ENCODE measurements around the gene KCNG2. TPM values are rescaled to one million over a fixed set of nuclear protein-coding genes. Genes with fewer than 3 reads are reported as not detected.

The KCNG2 gene
- total RNA-seq, 2 donors from 2014 or later: not detected

GRCh38 chr18:79796016-79796415, 1.7 kb upstream of the KCNG2 start:
- intact Hi-C loops (cut with DNase I): no loop called here
- Histone ChIP-seq H3K4me1 (peaks cover 30% of the 10 kb centered on the region), H3K27ac (no peak overlapping the region), H3K9me3 (no peaks in the 10 kb centered on the region), H3K4me3 (no peak overlapping the region), H3K36me3 (replicated peaks in 1 of 2; ENCODE audit: insufficient read depth in 1 of 2, low read depth in 2 of 2) (no peaks in the 10 kb centered on the region), H3K27me3 (peaks cover 0 to 19% of the 10 kb centered on the region in 2 donors)
- 38 to 39% methylated on average over 7 of the region's 7 CpGs for WGBS, 2 donors
- TF ChIP-seq CTCF (IDR thresholded peaks at IDR 0.05) (no peak), POLR2A (IDR thresholded peaks at IDR 0.05) (no peak)
- no peak for ATAC-seq
- peak in 1 of 4 donors; percentile 2 for DNase-seq

GRCh38 chr18:79796531-79797405, 970 bp upstream of the KCNG2 start:
- H3K9me3 ChIP-seq: no peaks in the 10 kb centered on the region
- DNase-seq: peak in 1 of 4 donors; percentile 4
- ATAC-seq: no peak
- no peak for TF ChIP-seq CTCF (IDR thresholded peaks at IDR 0.05)
- TF ChIP-seq POLR2A (IDR thresholded peaks at IDR 0.05): no peak
- peaks cover 0 to 19% of the 10 kb centered on the region in 2 donors for H3K27me3 ChIP-seq
- no peak overlapping the region for H3K27ac ChIP-seq
- no peaks in the 10 kb centered on the region for H3K36me3 ChIP-seq (replicated peaks in 1 of 2; ENCODE audit: insufficient read depth in 1 of 2, low read depth in 2 of 2)
- WGBS, 2 donors: 17 to 21% methylated on average over 7 to 21 of the region's 21 CpGs
- H3K4me1 ChIP-seq: peaks cover 22% of the 10 kb centered on the region
- intact Hi-C loops (cut with DNase I): no loop called here
- H3K4me3 ChIP-seq: no peak overlapping the region

- ATAC-seq (no peak), DNase-seq (peak in 1 of 4 donors; percentile 2)
- Histone ChIP-seq H3K27me3 (peaks cover 0 to 19% of the 10 kb centered on the region in 2 donors), H3K9me3 (no peaks in the 10 kb centered on the region), H3K4me3 (no peak overlapping the region), H3K36me3 (replicated peaks in 1 of 2; ENCODE audit: insufficient read depth in 1 of 2, low read depth in 2 of 2) (no peaks in the 10 kb centered on the region), H3K4me1 (peaks cover 18% of the 10 kb centered on the region), H3K27ac (no peak overlapping the region)
- 2 to 6% methylated on average over 12 to 66 of the region's 78 CpGs for WGBS, 2 donors
- intact Hi-C loops (cut with DNase I): no loop called here
- TF ChIP-seq POLR2A (IDR thresholded peaks at IDR 0.05) (no peak), CTCF (IDR thresholded peaks at IDR 0.05) (no peak)
Observed at GRCh38 chr18:79798346-79798998, 734 bp downstream of the KCNG2 start.

GRCh38 chr18:79798999-79799370, 1.2 kb downstream of the KCNG2 start:
- Histone ChIP-seq H3K27me3 (peaks cover 0 to 19% of the 10 kb centered on the region in 2 donors), H3K36me3 (replicated peaks in 1 of 2; ENCODE audit: insufficient read depth in 1 of 2, low read depth in 2 of 2) (no peaks in the 10 kb centered on the region), H3K9me3 (no peaks in the 10 kb centered on the region), H3K4me3 (no peak overlapping the region), H3K4me1 (peaks cover 18% of the 10 kb centered on the region), H3K27ac (no peak overlapping the region)
- DNase-seq (no peak), ATAC-seq (no peak)
- intact Hi-C loops (cut with DNase I): no loop called here
- 2 to 6% methylated on average over 7 to 14 of the region's 14 CpGs for WGBS, 2 donors
- TF ChIP-seq CTCF (IDR thresholded peaks at IDR 0.05): no peak
- no peak for TF ChIP-seq POLR2A (IDR thresholded peaks at IDR 0.05)

Data from body of pancreas (tissue), 4 donors.